Neural crest cell (in vitro differentiated cells): ENCODE results near the gene RNF115. TPM values are rescaled to one million over a fixed set of nuclear protein-coding genes. Genes with fewer than 3 reads are reported as not detected.

Experiments
- DNase-seq: peaks from one replicate; pipeline ENCODE4 v3.0.0; 2021; ENCODE audit warnings: low read depth, mixed read lengths, low spot score
- H3K27ac Mint-ChIP-seq: one replicate; pipeline ENCODE4 v1.8.0; 2021; ENCODE audit warnings: mild to moderate bottlenecking, mixed read lengths; ENCODE audit not compliant: unreplicated experiment
- H3K27me3 Mint-ChIP-seq: 2 replicates; pipeline ENCODE4 v1.8.0; 2021; ENCODE audit warnings: low read depth, mild to moderate bottlenecking, mixed read lengths
- H3K36me3 Mint-ChIP-seq: 2 replicates; pipeline ENCODE4 v1.8.0; 2021; ENCODE audit warnings: low read depth, mild to moderate bottlenecking, mixed read lengths
- H3K4me1 Mint-ChIP-seq: 2 replicates; pipeline ENCODE4 v1.8.0; 2021; ENCODE audit warnings: mixed read lengths
- H3K4me3 Mint-ChIP-seq: one replicate; pipeline ENCODE4 v1.8.0; 2021; ENCODE audit warnings: mild to moderate bottlenecking, mixed read lengths
- H3K9me3 Mint-ChIP-seq: 2 replicates; pipeline ENCODE4 v1.8.0; 2021; ENCODE audit warnings: mixed read lengths
- total RNA-seq: library from RNA; stranded (reverse); gene quantifications from 2 replicates; pipeline ENCODE4 v1.2.1, GENCODE V29; 2021
- TF ChIP-seq, protein P1 (sequence below): fragments of 200-600 bp; sonication (generic); conservative IDR thresholded peaks from 2 replicates; pipeline ENCODE4 v1.5.0; 2021; ENCODE audit warnings: antibody characterized with exemption, mild to moderate bottlenecking

RNF115 gene
- total RNA-seq, 1 donor from 2014 or later, result 12.5 TPM

DNA sequence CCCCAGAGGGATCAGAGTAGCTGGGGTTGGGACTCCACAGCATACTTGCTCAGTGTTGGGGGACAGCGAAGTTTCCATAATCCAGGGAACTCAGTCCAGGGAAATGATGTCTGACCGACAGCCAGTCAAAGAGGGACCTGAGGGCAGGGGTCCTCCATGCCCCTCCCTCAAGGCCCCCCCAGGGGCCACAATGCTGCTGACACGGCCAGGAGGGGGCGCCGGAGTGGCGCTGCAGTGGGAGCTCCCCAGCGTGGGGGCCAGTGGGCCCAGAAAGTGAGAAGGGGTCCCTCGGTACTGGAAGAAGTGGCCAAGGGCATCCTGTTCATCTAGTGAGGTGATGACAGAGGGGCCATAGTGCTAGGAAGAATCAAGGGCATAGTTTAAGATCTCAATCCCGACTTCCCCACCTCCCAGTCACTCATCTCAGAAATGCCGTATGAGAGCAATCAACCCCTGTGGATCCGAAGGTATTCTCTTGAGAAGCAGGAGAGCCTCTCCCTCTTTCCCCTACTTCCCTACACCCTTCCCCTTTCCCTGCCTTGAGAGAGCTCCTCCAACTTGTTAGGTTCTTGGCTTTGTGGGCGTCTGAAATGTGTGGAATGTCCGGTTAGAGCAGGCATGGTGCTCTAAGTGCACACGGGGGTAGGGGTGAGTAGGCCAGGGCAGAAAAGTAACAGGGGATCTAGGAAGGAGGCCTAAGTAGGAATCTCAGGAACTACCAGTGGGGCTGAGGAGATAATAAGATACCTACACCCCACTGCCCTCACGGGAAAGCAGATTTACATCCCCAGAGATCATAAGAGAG lies 25.7 kb upstream of the RNF115 start:
- H3K27me3 Mint-ChIP-seq, result no peaks in the 10 kb centered on the region
- no peak for DNase-seq
- no peak overlapping the region for H3K4me3 Mint-ChIP-seq
- H3K4me1 Mint-ChIP-seq, result peaks cover 9% of the 10 kb centered on the region
- no peak overlapping the region for H3K27ac Mint-ChIP-seq
- TF ChIP-seq, protein P1, sequence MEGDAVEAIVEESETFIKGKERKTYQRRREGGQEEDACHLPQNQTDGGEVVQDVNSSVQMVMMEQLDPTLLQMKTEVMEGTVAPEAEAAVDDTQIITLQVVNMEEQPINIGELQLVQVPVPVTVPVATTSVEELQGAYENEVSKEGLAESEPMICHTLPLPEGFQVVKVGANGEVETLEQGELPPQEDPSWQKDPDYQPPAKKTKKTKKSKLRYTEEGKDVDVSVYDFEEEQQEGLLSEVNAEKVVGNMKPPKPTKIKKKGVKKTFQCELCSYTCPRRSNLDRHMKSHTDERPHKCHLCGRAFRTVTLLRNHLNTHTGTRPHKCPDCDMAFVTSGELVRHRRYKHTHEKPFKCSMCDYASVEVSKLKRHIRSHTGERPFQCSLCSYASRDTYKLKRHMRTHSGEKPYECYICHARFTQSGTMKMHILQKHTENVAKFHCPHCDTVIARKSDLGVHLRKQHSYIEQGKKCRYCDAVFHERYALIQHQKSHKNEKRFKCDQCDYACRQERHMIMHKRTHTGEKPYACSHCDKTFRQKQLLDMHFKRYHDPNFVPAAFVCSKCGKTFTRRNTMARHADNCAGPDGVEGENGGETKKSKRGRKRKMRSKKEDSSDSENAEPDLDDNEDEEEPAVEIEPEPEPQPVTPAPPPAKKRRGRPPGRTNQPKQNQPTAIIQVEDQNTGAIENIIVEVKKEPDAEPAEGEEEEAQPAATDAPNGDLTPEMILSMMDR, result peak; percentile 31
- no peaks in the 10 kb centered on the region for H3K9me3 Mint-ChIP-seq
- H3K36me3 Mint-ChIP-seq, result peaks cover 26% of the 10 kb centered on the region

DNA sequence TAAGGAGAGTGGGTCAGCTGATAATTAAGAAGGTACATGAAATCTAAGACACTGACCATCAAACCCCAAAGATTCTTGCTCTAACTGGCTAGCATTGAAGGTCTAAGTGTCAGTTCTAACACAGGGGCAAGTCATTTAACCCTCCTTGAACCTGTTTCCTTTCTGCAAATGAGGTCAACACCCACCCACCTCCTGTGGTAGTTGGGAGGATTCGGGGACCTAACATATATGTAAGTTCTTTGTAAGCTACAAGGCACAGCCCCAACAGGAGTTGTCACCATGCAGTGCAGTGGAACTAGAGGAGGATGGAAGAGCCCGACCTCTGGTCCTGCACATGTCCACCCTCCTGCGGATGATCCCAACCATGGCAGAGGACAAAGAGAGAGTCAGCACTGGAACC lies 23.9 kb upstream of the RNF115 start:
- DNase-seq, result no peak
- H3K27ac Mint-ChIP-seq, result no peak overlapping the region
- H3K4me3 Mint-ChIP-seq, result peak overlapping the region; percentile 10
- no peaks in the 10 kb centered on the region for H3K9me3 Mint-ChIP-seq
- H3K4me1 Mint-ChIP-seq, result peaks cover 5% of the 10 kb centered on the region
- TF ChIP-seq, protein P1, result no peak
- H3K27me3 Mint-ChIP-seq, result no peaks in the 10 kb centered on the region
- H3K36me3 Mint-ChIP-seq, result peaks cover 19% of the 10 kb centered on the region

DNA sequence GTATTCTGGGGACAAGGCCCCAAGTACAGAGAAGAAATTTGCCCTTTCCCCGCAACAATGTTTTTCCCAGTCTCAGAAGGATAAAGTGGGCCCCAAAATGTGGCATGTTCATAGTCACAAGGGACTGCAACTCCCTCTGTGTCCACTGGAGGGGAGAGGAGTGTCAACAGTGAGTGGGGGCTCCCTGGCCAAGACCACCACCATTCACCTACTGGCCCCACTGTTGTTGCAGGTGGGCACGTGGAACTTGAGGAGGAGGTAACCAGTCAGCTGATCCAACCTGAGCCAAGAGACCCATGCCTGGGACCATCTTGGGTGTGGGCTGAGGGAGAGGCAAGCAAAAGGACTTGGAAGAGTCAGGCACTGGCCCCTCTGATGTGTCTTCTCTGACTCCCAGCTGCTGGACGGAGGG lies 22.3 kb upstream of the RNF115 start:
- Mint-ChIP-seq H3K27me3 (no peaks in the 10 kb centered on the region), H3K36me3 (peaks cover 12% of the 10 kb centered on the region), H3K4me3 (no peak overlapping the region), H3K4me1 (peaks cover 5% of the 10 kb centered on the region), H3K27ac (peak overlapping the region; percentile 79), H3K9me3 (no peaks in the 10 kb centered on the region)
- peak; percentile 40 for DNase-seq
- TF ChIP-seq, protein P1, result peak; percentile 65

DNA sequence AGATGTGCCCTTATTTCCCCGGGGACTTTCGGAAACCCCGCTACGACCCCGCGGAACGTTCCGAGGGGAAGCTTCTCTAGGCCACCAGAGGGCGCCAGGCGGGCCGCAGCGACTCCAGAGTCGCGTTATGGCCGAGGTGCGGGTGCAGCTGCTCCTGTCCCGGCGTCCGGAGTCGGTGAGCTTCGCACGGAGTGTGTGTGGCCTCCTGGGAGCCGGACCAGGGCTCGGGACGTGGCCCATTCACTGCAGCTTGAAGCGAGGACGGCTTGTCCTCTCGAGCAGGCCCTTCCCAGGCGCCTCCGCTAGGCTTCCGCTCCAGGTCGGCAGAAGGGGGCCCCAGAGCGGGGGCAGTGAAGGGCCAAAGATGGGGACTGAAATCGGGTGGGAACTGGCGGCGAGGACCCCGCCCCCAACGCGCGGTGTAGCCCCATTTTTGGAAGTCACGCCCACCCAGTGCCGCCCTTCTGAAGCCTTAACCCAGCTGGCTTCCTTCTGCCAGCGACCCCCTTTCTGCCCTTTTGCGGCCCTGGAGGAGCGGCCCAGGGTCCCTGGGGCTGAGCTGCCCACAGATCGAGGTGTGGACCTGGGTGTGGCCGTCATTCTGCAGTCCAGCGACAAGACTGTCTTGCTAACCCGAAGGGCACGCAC lies 21.7 kb upstream of the RNF115 start, which contains the start of gene NUDT17:
TSS of gene NUDT17 (plus strand) at position 117 of the 648 bp plus-strand sequence. CDS start at position 128, 11 bp downstream.
- Mint-ChIP-seq H3K4me3 (no peak within 1 kb of the TSS), H3K9me3 (no peaks in the 10 kb centered on the region), H3K36me3 (peaks cover 9% of the 10 kb centered on the region), H3K27me3 (no peaks in the 10 kb centered on the region), H3K4me1 (peaks cover 5% of the 10 kb centered on the region), H3K27ac (peak within 1 kb of the TSS; percentile 79)
- TF ChIP-seq, protein P1, result peak; percentile 99
- peak; percentile 77 for DNase-seq

DNA sequence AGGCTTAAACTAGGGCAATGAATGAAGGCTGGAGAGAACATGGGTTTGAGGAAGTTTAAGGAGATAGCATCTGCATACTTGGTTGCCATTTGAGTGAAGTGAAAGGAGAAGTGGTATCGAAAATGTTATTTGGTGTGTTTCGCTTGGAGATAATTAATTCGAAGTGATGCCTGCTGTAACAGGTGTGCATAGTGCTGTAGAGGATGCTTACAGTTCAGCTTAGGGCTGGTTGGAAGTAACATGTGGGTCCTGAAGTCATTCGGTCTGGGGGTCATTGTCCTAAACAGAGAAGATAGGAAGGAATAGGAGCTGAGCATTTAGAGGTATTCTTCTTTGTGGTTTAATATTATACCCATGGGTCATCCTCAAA lies 21.2 kb upstream of the RNF115 start:
- TF ChIP-seq, protein P1, result no peak
- Mint-ChIP-seq H3K36me3 (peaks cover 6% of the 10 kb centered on the region), H3K27ac (no peak overlapping the region), H3K9me3 (no peaks in the 10 kb centered on the region), H3K4me3 (no peak overlapping the region), H3K4me1 (peaks cover 5% of the 10 kb centered on the region), H3K27me3 (no peaks in the 10 kb centered on the region)
- no peak for DNase-seq
